Neural cell (in vitro differentiated cells): ENCODE measurements around the gene LOXHD1. TPM values are rescaled to one million over a fixed set of nuclear protein-coding genes. Genes with fewer than 3 reads are reported as not detected.

Source experiments
- H2AFZ ChIP-seq: fragments of 200-600, 300-800 bp; sonication (generic), shearing (Covaris generic); 2 replicates; pipeline ENCODE4 v1.6.0; 2014; ENCODE audit warnings: low read depth, mild to moderate bottlenecking, antibody characterized with exemption, low read length, moderate library complexity
- H3F3A ChIP-seq: fragments of 200-600 bp; shearing (Covaris generic); 2 replicates; pipeline ENCODE4 v1.6.1; 2016; ENCODE audit warnings: mild to moderate bottlenecking, moderate library complexity, mixed read lengths, antibody characterized with exemption, low read length; ENCODE audit not compliant: insufficient read depth, poor library complexity, severe bottlenecking
- H3K27ac ChIP-seq: fragments of 200-600, 300-800 bp; sonication (generic), shearing (Covaris generic); 2 replicates; pipeline ENCODE4 v1.5.1; 2014; ENCODE audit warnings: mild to moderate bottlenecking, low read length, moderate library complexity
- H3K27me3 ChIP-seq: fragments of 300-800, 200-600 bp; sonication (generic), shearing (Covaris generic); 2 replicates; pipeline ENCODE4 v1.6.0; 2014; ENCODE audit warnings: mild to moderate bottlenecking, low read depth, low read length, moderate library complexity; ENCODE audit not compliant: insufficient read depth
- H3K36me3 ChIP-seq: fragments of 300-800, 200-600 bp; sonication (generic), shearing (Covaris generic); 2 replicates; pipeline ENCODE4 v1.5.1; 2014; ENCODE audit warnings: mild to moderate bottlenecking, antibody characterized with exemption, low read length, moderate library complexity; ENCODE audit not compliant: insufficient read depth
- H3K4me2 ChIP-seq: fragments of 300-800, 200-600 bp; sonication (generic), shearing (Covaris generic); 2 replicates; pipeline ENCODE4 v1.6.0; 2014; ENCODE audit warnings: mild to moderate bottlenecking, low read length
- H3K4me3 ChIP-seq: fragments of 300-800, 200-600 bp; sonication (generic), shearing (Covaris generic); 2 replicates; pipeline ENCODE4 v1.5.1; 2014; ENCODE audit warnings: mild to moderate bottlenecking, low read length, moderate library complexity
- H3K79me2 ChIP-seq: fragments of 200-600 bp; shearing (Covaris generic); replicated peaks from 2 replicates; pipeline ENCODE4 v1.6.0; 2014; ENCODE audit warnings: mild to moderate bottlenecking, low read length, moderate library complexity; ENCODE audit not compliant: insufficient read depth
- H3K9ac ChIP-seq: fragments of 300-800, 200-600 bp; sonication (generic), shearing (Covaris generic); 2 replicates; pipeline ENCODE4 v1.6.1; 2016; ENCODE audit warnings: mild to moderate bottlenecking, low read length, mixed read lengths
- H3K9me2 ChIP-seq: fragments of 200-600 bp; shearing (Covaris generic); 2 replicates; pipeline ENCODE4 v1.6.1; 2016; ENCODE audit warnings: mild to moderate bottlenecking, low read length, mixed read lengths; ENCODE audit not compliant: insufficient read depth
- H3K9me3 ChIP-seq: fragments of 200-600, 300-800 bp; sonication (generic), shearing (Covaris generic); 2 replicates; pipeline ENCODE4 v1.6.1; 2016; ENCODE audit warnings: mild to moderate bottlenecking, mixed run types, low read length, moderate library complexity, mixed read lengths
- H4K20me1 ChIP-seq: fragments of 200-600 bp; shearing (Covaris generic); 2 replicates; pipeline ENCODE4 v1.6.1; 2016; ENCODE audit warnings: mild to moderate bottlenecking, mixed run types; ENCODE audit not compliant: insufficient read depth
- EP300 ChIP-seq: fragments of 450-650 bp; conservative IDR thresholded peaks from 2 replicates; pipeline ENCODE4 v1.6.1; 2014; ENCODE audit warnings: antibody characterized with exemption, mild to moderate bottlenecking, moderate library complexity; ENCODE audit not compliant: poor library complexity, severe bottlenecking
- EZH2 ChIP-seq: fragments of 200-600, 300-800 bp; shearing (Covaris generic), sonication (generic); IDR thresholded peaks from 2 replicates; pipeline ENCODE4 v1.6.1; 2014; ENCODE audit warnings: antibody characterized with exemption, low read length, borderline replicate concordance, mild to moderate bottlenecking; ENCODE audit not compliant: insufficient read depth, poor library complexity, severe bottlenecking
- MXI1 ChIP-seq: fragments of 450-650 bp; conservative IDR thresholded peaks from 2 replicates; pipeline ENCODE4 v1.6.1; 2014; ENCODE audit warnings: antibody characterized with exemption, mild to moderate bottlenecking; ENCODE audit not compliant: poor library complexity, severe bottlenecking
- POLR2AphosphoS5 ChIP-seq: IDR thresholded peaks from 2 replicates; pipeline ENCODE4 v1.6.1; 2012
- RAD21 ChIP-seq: fragments of 450-650 bp; conservative IDR thresholded peaks from 2 replicates; pipeline ENCODE4 v1.6.1; 2014; ENCODE audit warnings: antibody characterized with exemption, mild to moderate bottlenecking, moderate library complexity
- SMC3 ChIP-seq: fragments of 450-650 bp; conservative IDR thresholded peaks from 2 replicates; pipeline ENCODE4 v1.6.1; 2014; ENCODE audit warnings: antibody characterized with exemption, mild to moderate bottlenecking, moderate library complexity; ENCODE audit not compliant: poor library complexity
- TAF1 ChIP-seq: IDR thresholded peaks from 2 replicates; pipeline ENCODE4 v1.6.1; 2012; ENCODE audit warnings: low read depth
- polyA plus RNA-seq: library from polyadenylated mRNA; depleted of rRNA; stranded (reverse); fragments of >200 nt; gene quantifications from 2 replicates; pipeline ENCODE4 v1.2.3, GENCODE V29; 2014
- TF ChIP-seq, protein P1 (sequence below): fragments of 450-650 bp; IDR thresholded peaks from 2 replicates; pipeline ENCODE4 v1.5.1; 2014; ENCODE audit warnings: antibody characterized with exemption, mild to moderate bottlenecking, moderate library complexity; ENCODE audit not compliant: poor library complexity, severe bottlenecking
- TF ChIP-seq, protein P2 (sequence below): IDR thresholded peaks from 2 replicates; pipeline ENCODE4 v1.6.1; 2012; ENCODE audit warnings: borderline replicate concordance

Gene LOXHD1
- polyA plus RNA-seq, 1 donor from 2014 or later, result not detected

DNA sequence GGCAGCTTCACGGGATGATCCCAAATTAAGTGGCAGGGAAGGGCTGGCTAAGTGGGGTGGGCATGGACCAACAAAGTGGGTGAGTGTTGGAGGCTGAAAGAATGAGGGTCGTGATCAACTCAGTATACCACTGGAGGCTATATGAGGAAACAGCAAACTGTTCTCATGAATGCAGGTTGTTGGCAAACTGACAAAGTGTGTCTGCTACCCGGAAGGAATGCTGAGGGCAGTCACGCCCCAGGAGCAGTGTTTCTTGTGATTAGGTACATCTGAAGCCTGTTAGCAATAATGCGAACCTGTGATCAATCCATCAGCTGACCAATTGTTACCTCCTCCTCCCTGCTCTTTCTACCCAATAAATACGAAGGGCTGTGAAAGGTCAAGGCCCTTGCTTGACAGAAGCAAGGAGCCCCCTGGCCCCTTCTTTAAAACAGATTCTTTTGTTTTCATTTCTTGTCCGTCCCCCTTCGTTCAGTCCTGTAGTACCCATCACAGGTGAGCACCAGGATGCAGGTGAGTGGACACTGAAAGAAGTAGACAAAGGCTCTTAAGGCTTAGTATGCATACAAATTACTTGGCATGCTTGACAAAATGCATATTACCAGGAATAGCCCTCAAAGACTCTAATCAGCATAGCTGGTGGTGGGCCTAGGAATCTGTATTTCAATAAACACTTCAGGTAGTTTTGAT is 67.9 kb downstream of the LOXHD1 start:
- no peaks in the 10 kb centered on the region for H4K20me1 ChIP-seq
- no peak overlapping the region for H3K4me2 ChIP-seq
- no peak overlapping the region for H3K9ac ChIP-seq
- no peak overlapping the region for H2AFZ ChIP-seq
- H3K9me3 ChIP-seq, result no peaks in the 10 kb centered on the region
- no peak overlapping the region for H3K4me3 ChIP-seq
- no peaks in the 10 kb centered on the region for H3K36me3 ChIP-seq
- TF ChIP-seq, protein P1, sequence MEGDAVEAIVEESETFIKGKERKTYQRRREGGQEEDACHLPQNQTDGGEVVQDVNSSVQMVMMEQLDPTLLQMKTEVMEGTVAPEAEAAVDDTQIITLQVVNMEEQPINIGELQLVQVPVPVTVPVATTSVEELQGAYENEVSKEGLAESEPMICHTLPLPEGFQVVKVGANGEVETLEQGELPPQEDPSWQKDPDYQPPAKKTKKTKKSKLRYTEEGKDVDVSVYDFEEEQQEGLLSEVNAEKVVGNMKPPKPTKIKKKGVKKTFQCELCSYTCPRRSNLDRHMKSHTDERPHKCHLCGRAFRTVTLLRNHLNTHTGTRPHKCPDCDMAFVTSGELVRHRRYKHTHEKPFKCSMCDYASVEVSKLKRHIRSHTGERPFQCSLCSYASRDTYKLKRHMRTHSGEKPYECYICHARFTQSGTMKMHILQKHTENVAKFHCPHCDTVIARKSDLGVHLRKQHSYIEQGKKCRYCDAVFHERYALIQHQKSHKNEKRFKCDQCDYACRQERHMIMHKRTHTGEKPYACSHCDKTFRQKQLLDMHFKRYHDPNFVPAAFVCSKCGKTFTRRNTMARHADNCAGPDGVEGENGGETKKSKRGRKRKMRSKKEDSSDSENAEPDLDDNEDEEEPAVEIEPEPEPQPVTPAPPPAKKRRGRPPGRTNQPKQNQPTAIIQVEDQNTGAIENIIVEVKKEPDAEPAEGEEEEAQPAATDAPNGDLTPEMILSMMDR, result no peak
- TF ChIP-seq TAF1 (no peak), RAD21 (no peak), EP300 (no peak), SMC3 (no peak), EZH2 (no peak), MXI1 (no peak), POLR2AphosphoS5 (no peak)
- TF ChIP-seq, protein P2, sequence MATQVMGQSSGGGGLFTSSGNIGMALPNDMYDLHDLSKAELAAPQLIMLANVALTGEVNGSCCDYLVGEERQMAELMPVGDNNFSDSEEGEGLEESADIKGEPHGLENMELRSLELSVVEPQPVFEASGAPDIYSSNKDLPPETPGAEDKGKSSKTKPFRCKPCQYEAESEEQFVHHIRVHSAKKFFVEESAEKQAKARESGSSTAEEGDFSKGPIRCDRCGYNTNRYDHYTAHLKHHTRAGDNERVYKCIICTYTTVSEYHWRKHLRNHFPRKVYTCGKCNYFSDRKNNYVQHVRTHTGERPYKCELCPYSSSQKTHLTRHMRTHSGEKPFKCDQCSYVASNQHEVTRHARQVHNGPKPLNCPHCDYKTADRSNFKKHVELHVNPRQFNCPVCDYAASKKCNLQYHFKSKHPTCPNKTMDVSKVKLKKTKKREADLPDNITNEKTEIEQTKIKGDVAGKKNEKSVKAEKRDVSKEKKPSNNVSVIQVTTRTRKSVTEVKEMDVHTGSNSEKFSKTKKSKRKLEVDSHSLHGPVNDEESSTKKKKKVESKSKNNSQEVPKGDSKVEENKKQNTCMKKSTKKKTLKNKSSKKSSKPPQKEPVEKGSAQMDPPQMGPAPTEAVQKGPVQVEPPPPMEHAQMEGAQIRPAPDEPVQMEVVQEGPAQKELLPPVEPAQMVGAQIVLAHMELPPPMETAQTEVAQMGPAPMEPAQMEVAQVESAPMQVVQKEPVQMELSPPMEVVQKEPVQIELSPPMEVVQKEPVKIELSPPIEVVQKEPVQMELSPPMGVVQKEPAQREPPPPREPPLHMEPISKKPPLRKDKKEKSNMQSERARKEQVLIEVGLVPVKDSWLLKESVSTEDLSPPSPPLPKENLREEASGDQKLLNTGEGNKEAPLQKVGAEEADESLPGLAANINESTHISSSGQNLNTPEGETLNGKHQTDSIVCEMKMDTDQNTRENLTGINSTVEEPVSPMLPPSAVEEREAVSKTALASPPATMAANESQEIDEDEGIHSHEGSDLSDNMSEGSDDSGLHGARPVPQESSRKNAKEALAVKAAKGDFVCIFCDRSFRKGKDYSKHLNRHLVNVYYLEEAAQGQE, result no peak
- H3K9me2 ChIP-seq, result no peaks in the 10 kb centered on the region
- no peaks in the 10 kb centered on the region for H3F3A ChIP-seq
- H3K79me2 ChIP-seq, result no peaks in the 10 kb centered on the region
- H3K27me3 ChIP-seq, result no peaks in the 10 kb centered on the region
- no peak overlapping the region for H3K27ac ChIP-seq

DNA sequence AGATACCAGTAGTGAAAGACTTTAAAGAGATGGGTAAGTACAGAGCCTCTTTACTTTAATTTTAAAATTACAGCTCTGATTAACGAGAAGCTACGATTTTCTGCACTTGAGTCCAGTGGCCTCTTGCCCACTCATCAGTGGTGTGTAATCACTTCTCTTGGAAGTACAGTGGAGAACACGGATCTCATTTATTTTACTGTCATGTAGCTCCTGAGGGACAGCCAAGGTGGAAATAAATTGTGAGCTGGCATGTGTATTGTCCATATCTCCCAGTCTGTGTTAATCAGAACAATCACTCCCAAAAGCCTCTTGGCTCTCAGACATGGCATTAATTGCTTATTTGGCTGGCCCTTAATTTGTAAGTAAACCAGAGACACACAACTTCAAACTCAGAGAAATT is 69.4 kb downstream of the LOXHD1 start:
- Histone ChIP-seq H3K9me3 (no peaks in the 10 kb centered on the region), H3K27me3 (no peaks in the 10 kb centered on the region), H2AFZ (no peak overlapping the region), H3K79me2 (no peaks in the 10 kb centered on the region), H3F3A (no peaks in the 10 kb centered on the region), H4K20me1 (no peaks in the 10 kb centered on the region), H3K36me3 (no peaks in the 10 kb centered on the region), H3K9me2 (no peaks in the 10 kb centered on the region), H3K27ac (no peak overlapping the region), H3K4me3 (no peak overlapping the region), H3K4me2 (no peak overlapping the region), H3K9ac (no peak overlapping the region)
- TF ChIP-seq, protein P1, result no peak
- TF ChIP-seq, protein P2, result no peak
- no peak for TF ChIP-seq POLR2AphosphoS5
